Uterus (tissue), 4 donors: Measurements from ENCODE around the gene AKAP4. TPM values are rescaled to one million over a fixed set of nuclear protein-coding genes. Genes with fewer than 3 reads are reported as not detected.
A peak's percentile ranks its signal among the peaks of the same experiment; 100 is the strongest.

Experiments used
- DNase-seq, 2 donors: peaks; one replicate each; pipeline ENCODE4 v3.0.0-alpha.2; 2019 to 2020
- H3K27ac ChIP-seq, 2 donors: fragments of 200-600 bp; sonication (generic); 1 replicate in 1 of 2; 2 replicates in 1 of 2; pipeline ENCODE4 v1.5.1; 2016 to 2018
- H3K27me3 ChIP-seq, 2 donors: fragments of 200-600 bp; sonication (generic); one replicate each; pipeline ENCODE4 v1.5.1; 2018 to 2019; ENCODE audit warnings: control low read depth in 1 of 2
- H3K36me3 ChIP-seq, 2 donors: fragments of 200-600 bp; sonication (generic); one replicate each; pipeline ENCODE4 v1.5.1; 2019; ENCODE audit warnings: control low read depth in 1 of 2
- H3K4me1 ChIP-seq, 2 donors: fragments of 200-600 bp; sonication (generic); one replicate each; pipeline ENCODE4 v1.5.1; 2018 to 2019; ENCODE audit warnings: control low read depth in 1 of 2
- H3K4me3 ChIP-seq, 2 donors: fragments of 200-600 bp; sonication (generic); 1 replicate in 1 of 2; 2 replicates in 1 of 2; pipeline ENCODE4 v1.5.1; 2018 to 2019; ENCODE audit warnings: mild to moderate bottlenecking in 1 of 2
- H3K9me3 ChIP-seq, 2 donors: fragments of 200-600 bp; sonication (generic); one replicate each; pipeline ENCODE4 v1.5.1; 2019; ENCODE audit warnings: control low read depth in 1 of 2
- CTCF ChIP-seq, 4 experiments: fragments of 200-600 bp in 2 of 4; fragments of 450-650 bp in 2 of 4; sonication (generic) in 2 of 4; IDR thresholded peaks; one replicate each; pipeline ENCODE4 v1.5.1; 2016 to 2019; ENCODE audit warnings: antibody characterized with exemption in 4 of 4, mild to moderate bottlenecking in 2 of 4, moderate library complexity in 1 of 4
- POLR2A ChIP-seq, 2 donors: fragments of 450-650 bp; IDR thresholded peaks; one replicate each; pipeline ENCODE4 v1.6.1; 2016; ENCODE audit warnings: antibody characterized with exemption in 2 of 2, mild to moderate bottlenecking in 1 of 2, moderate library complexity in 1 of 2
- intact Hi-C: fragments of 100-400 bp; cut with DNase I; formaldehyde crosslinking; loops from one replicate; pipeline ENCODE4 v1.15.1; 2023; ENCODE audit warnings: low total_unique reads
- total RNA-seq, 4 donors: library from RNA; depleted of rRNA in 3 of 4; stranded (reverse); fragments of >200 nt in 3 of 4; gene quantifications; one replicate each; pipeline versions ENCODE4 v1.1.0 to v1.2.4, GENCODE V29; 2014 to 2023
- donor health status: DM: yes; HTN: yes; CAD: no.

The AKAP4 gene
- total RNA-seq, 4 donors from 2014 or later = not detected

GRCh38 chrX:50168241-50168687 lies 32.5 kb downstream of the AKAP4 start:
- no peak for DNase-seq
- H3K27ac ChIP-seq = no peak overlapping the region
- intact Hi-C loops = no loop called here
- no peak overlapping the region for H3K4me3 ChIP-seq
- H3K4me1 ChIP-seq = no peaks in the 10 kb centered on the region
- no peaks in the 10 kb centered on the region for H3K36me3 ChIP-seq
- H3K9me3 ChIP-seq = no peaks in the 10 kb centered on the region
- TF ChIP-seq POLR2A (IDR thresholded peaks at IDR 0.05) = no peak
- TF ChIP-seq CTCF (IDR thresholded peaks at IDR 0.05) = no peak
- H3K27me3 ChIP-seq = no peaks in the 10 kb centered on the region

- Histone ChIP-seq H3K4me3 (no peak overlapping the region), H3K4me1 (no peaks in the 10 kb centered on the region), H3K36me3 (no peaks in the 10 kb centered on the region), H3K9me3 (no peaks in the 10 kb centered on the region), H3K27ac (no peak overlapping the region), H3K27me3 (no peaks in the 10 kb centered on the region)
- TF ChIP-seq CTCF (IDR thresholded peaks at IDR 0.05) = no peak
- no peak for TF ChIP-seq POLR2A (IDR thresholded peaks at IDR 0.05)
- DNase-seq = no peak
- intact Hi-C loops = no loop called here
Observed at GRCh38 chrX:50167366-50167765, 33.4 kb downstream of the AKAP4 start.

GRCh38 chrX:50165727-50166126 lies 35.1 kb downstream of the AKAP4 start:
- H3K4me1 ChIP-seq = no peaks in the 10 kb centered on the region
- TF ChIP-seq POLR2A (IDR thresholded peaks at IDR 0.05) (no peak), CTCF (IDR thresholded peaks at IDR 0.05) (no peak)
- H3K27me3 ChIP-seq = no peaks in the 10 kb centered on the region
- H3K27ac ChIP-seq = no peak overlapping the region
- no peak overlapping the region for H3K4me3 ChIP-seq
- intact Hi-C loops = no loop called here
- no peaks in the 10 kb centered on the region for H3K9me3 ChIP-seq
- DNase-seq = no peak
- H3K36me3 ChIP-seq = no peaks in the 10 kb centered on the region

GRCh38 chrX:50161127-50161526 lies 39.7 kb downstream of the AKAP4 start:
- no peak overlapping the region for H3K4me3 ChIP-seq
- no peak for DNase-seq
- H3K36me3 ChIP-seq = no peaks in the 10 kb centered on the region
- no peaks in the 10 kb centered on the region for H3K27me3 ChIP-seq
- TF ChIP-seq POLR2A (IDR thresholded peaks at IDR 0.05) = no peak
- TF ChIP-seq CTCF (IDR thresholded peaks at IDR 0.05) = no peak
- H3K9me3 ChIP-seq = no peaks in the 10 kb centered on the region
- no peaks in the 10 kb centered on the region for H3K4me1 ChIP-seq
- peak overlapping the region in 1 of 2 donors; percentile 59 for H3K27ac ChIP-seq
- intact Hi-C loops = no loop called here

- H3K4me3 ChIP-seq = no peak overlapping the region
- no peaks in the 10 kb centered on the region for H3K27me3 ChIP-seq
- no peak overlapping the region for H3K27ac ChIP-seq
- DNase-seq = no peak
- TF ChIP-seq POLR2A (IDR thresholded peaks at IDR 0.05) = no peak
- TF ChIP-seq CTCF (IDR thresholded peaks at IDR 0.05) = no peak
- H3K9me3 ChIP-seq = no peaks in the 10 kb centered on the region
- intact Hi-C loops = no loop called here
- H3K36me3 ChIP-seq = no peaks in the 10 kb centered on the region
- no peaks in the 10 kb centered on the region for H3K4me1 ChIP-seq
Observed at GRCh38 chrX:50158593-50158992, 42.2 kb downstream of the AKAP4 start.
